Naive thymus-derived CD8-positive, alpha-beta T cell (primary cell): ENCODE data around the gene ADSS1. TPM values are rescaled to one million over a fixed set of nuclear protein-coding genes. Genes with fewer than 3 reads are reported as not detected.

Experiments used
- ATAC-seq, 2 donors: fragments of 150-1000 bp; cut with Tn5 transposase in 1 of 2; sonication (Bioruptor Pico), chemical (Tn5 transposase) in 1 of 2; 1 replicate in 1 of 2; 2 replicates in 1 of 2; pipeline ENCODE4 v1.10.0; 2021; ENCODE audit warnings: mild to moderate bottlenecking in 2 of 2, moderate library complexity in 2 of 2
- POLR2A ChIA-PET: fragments of 350-600 bp; sonication (Branson Sonifier 250); formaldehyde crosslinking; loops from one replicate; lab custom pipeline; 2021; ENCODE audit warnings: antibody characterized with exemption; lab: Charles Lee
- DNase-seq, 10 donors: peaks; one replicate each; pipeline versions ENCODE4 v3.0.0 to v3.0.0-alpha.2; 2020 to 2022
- H3K27ac Mint-ChIP-seq, 10 donors: one replicate each; pipeline ENCODE4 v1.8.0; 2020 to 2022; ENCODE audit warnings: mild to moderate bottlenecking in 10 of 10, mixed read lengths in 10 of 10, moderate library complexity in 4 of 10, inconsistent platforms in 1 of 10
- H3K27me3 Mint-ChIP-seq, 5 donors: one replicate each; pipeline ENCODE4 v1.8.0; 2021 to 2022; ENCODE audit warnings: mixed read lengths in 5 of 5
- H3K36me3 Mint-ChIP-seq, 3 donors: one replicate each; pipeline ENCODE4 v1.8.0; 2020 to 2022; ENCODE audit warnings: mixed read lengths in 3 of 3, mild to moderate bottlenecking in 2 of 3, inconsistent platforms in 1 of 3
- H3K4me1 Mint-ChIP-seq, 4 donors: one replicate each; pipeline ENCODE4 v1.8.0; 2021 to 2022; ENCODE audit warnings: mixed read lengths in 4 of 4
- H3K4me3 Mint-ChIP-seq, 10 donors: one replicate each; pipeline ENCODE4 v1.8.0; 2020 to 2022; ENCODE audit warnings: mild to moderate bottlenecking in 10 of 10, mixed read lengths in 10 of 10, moderate library complexity in 6 of 10, inconsistent platforms in 1 of 10
- H3K9me3 Mint-ChIP-seq, 9 donors: one replicate each; pipeline ENCODE4 v1.8.0; 2020 to 2022; ENCODE audit warnings: mixed read lengths in 9 of 9, mild to moderate bottlenecking in 3 of 9, inconsistent platforms in 1 of 9, moderate library complexity in 1 of 9
- polyA plus RNA-seq, 3 donors: library from polyadenylated mRNA; unstranded; fragments of 300-500 nt; fragmentation: Illumina TruSeq; gene quantifications; one replicate each; pipeline ENCODE4 v1.2.3, GENCODE V29; 2021
- total RNA-seq, 8 experiments: library from RNA in 2 of 8; stranded (reverse) in 2 of 8; gene quantifications; one replicate each; pipeline ENCODE4 v1.2.3 and lab custom pipeline; 2021 to 2026

The ADSS1 gene
- total and polyA plus RNA-seq, 5 experiments from 2014 or later, result 0.61 to 5.5 (median 3.1) TPM

DNA sequence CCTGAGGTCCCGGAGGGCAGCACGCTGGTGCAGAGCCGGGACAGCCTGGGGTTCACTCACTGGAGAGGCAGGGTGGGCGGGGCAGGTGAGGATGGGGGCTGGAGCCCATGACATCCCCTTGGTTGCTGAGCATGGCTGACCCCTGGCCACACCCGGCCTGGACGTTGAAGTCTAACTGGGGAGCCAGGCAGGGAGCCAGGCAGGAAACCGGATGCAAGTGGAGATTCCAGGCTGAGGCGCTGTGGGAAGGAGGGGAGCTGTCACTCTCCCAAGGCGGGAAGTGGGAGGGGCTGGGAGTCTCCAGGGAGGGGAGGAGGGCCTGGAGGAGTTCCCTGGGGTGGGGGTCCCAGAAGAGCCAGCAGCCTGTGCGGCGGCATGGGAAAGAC lies 42.3 kb upstream of the ADSS1 start:
- Mint-ChIP-seq H3K4me1 (peaks cover 14 to 46% (median 32%) of the 10 kb centered on the region in 4 donors), H3K27me3 (no peaks in the 10 kb centered on the region), H3K9me3 (no peaks in the 10 kb centered on the region), H3K27ac (no peak overlapping the region), H3K4me3 (no peak overlapping the region), H3K36me3 (no peaks in the 10 kb centered on the region)
- ATAC-seq, result no peak
- POLR2A ChIA-PET, result interaction anchor here (0.6 to 5.7 kb wide), 3 partner anchors 8 to 33 kb away, joined by 3 to 58 read pairs (median 3); partner anchors contain the start of gene INF2
- no peak for DNase-seq

DNA sequence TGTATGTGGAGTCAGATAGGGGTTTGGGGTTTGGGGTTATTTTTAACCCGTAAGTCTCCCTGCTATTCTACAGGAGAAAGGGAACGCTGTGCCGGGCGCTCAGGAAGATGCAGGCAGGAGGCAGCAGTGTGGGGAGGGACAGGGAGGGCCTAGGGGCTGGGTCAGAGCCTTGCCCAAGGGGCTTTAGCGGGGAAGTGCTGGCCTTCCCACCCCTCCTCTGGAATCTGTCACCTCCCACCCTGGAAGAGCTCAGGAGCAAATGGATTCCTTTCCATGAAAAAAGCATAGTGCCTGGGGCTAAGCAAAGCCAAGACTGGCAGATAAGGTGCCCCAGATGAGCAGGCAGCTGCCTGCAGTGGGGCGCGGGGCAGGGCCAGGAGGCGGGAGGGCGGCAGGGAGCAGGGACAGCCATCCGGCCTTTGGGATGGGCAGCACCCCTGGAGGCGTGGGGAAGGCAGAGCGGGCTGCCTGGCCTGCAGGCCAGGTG lies 41.9 kb upstream of the ADSS1 start:
- DNase-seq (no peak), ATAC-seq (no peak)
- Mint-ChIP-seq H3K4me1 (peaks cover 13 to 48% (median 36%) of the 10 kb centered on the region in 4 donors), H3K27ac (no peak overlapping the region), H3K36me3 (no peaks in the 10 kb centered on the region), H3K4me3 (no peak overlapping the region), H3K27me3 (no peaks in the 10 kb centered on the region), H3K9me3 (no peaks in the 10 kb centered on the region)
- POLR2A ChIA-PET, result interaction anchor here (1.1 kb wide), 1 partner anchor 11 kb away, joined by 6 read pairs; no protein-coding TSS in a partner anchor

DNA sequence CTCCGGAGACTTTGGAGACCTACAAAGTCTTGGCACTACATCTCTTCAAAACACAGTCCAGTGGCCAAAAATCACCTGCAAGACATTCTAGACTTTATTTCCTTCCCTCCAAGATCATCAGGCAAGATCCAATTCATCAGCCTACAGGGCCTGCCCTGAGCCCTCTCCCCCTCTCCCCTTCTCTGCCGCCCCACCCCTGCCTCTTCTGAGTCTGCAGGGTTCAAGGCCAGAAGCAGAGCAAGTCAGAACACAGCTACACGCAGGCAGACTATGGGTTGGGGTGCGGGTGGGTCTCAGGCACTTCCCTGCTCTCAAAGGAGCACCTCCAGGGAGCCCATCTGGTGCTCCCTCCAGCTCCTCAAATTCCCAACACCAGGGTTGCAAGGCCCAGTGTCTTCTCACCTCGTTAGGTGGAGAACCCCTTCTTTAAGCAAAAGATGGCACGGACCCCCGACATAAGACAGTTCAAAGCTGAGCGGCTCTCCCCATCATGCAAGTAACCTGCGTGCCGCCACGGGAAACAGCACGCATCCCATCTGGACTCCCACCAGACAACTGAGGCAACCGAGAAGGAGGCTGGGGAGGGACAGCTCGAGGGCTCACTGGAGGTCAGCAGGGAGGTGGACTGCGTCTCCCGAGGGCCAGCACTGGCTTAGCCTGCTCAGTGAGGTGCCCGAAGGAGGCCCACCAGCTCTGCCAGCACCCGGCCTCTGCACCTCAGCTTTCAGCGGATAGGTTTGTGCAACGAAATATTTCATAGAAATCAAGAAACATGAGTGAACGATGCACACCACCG lies 40.2 kb upstream of the ADSS1 start:
- ATAC-seq (no peak), DNase-seq (no peak)
- Mint-ChIP-seq H3K9me3 (no peaks in the 10 kb centered on the region), H3K36me3 (no peaks in the 10 kb centered on the region), H3K27ac (peak overlapping the region in 2 of 10 donors; percentile 12 to 42), H3K4me1 (peaks cover 15 to 51% (median 41%) of the 10 kb centered on the region in 4 donors), H3K27me3 (no peaks in the 10 kb centered on the region), H3K4me3 (peak overlapping the region in 1 of 10 donors; percentile 48)
- POLR2A ChIA-PET, result interaction anchor here (1.3 to 2.0 kb wide), 2 partner anchors 11 to 13 kb away, joined by 4 to 8 read pairs; no protein-coding TSS in a partner anchor

DNA sequence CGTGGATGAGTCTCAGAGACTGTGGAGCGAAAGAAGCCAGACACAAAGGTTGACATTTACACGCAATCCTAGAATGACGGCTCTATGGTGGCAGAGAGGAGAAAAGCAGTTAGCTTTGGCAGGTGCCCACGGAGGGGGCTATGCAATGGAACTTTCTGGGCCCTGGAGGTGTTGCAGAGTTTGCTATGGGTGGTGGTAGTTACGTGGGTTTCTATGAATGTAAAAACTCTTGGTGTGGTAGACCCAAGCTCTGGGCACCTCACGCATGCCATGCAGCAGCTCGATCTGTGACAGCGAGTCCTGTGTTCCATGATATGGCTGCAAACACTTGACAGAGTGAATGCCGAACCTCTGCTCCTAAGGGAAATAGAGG lies 39.6 kb upstream of the ADSS1 start:
- peak overlapping the region in 2 of 10 donors; percentile 5 to 48 for H3K4me3 Mint-ChIP-seq

DNA sequence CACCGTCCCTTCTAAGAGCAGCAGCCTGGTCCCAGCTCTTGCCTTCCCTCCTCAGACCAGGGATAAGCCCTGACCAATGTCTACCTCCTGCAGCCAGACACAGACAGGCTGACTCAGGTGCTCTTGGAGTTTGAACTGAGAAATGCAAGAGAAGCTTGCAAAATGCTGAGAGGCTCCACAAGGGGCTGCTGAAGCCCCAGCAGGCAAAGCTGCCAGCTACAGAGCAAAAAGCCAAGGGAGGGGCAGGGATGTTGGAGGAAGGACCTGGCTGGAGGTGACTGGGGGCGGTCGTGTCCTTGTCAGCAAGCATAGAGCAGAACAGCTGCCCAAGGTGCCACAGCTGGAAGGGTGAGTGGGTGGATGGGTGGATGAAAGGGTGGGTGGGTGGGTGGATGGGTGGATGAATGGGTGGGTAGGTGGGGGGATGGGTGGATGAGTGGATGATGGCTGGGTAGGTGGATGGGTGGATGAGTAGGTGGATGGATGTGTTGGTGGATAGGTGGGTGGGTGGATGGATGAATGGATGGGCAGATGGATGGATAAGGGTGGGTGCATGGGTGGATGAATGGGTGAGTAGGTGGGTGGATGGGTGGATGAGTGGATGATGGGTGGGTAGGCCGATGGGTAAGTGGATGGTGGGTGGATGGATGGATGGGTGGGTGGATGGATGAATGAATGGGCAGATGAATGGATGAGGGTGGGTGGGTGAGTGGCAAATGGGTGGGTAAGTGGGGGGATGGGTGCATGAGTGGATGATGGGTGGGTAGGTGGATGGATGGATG lies 38.6 kb upstream of the ADSS1 start:
- Mint-ChIP-seq H3K27me3 (no peaks in the 10 kb centered on the region), H3K27ac (peak overlapping the region in 8 of 10 donors; percentile 29 to 92 (median 67)), H3K4me3 (peak overlapping the region in 4 of 10 donors; percentile 19 to 51 (median 32)), H3K4me1 (peaks cover 15 to 46% (median 41%) of the 10 kb centered on the region in 4 donors), H3K9me3 (no peaks in the 10 kb centered on the region), H3K36me3 (no peaks in the 10 kb centered on the region)
- ATAC-seq (no peak), DNase-seq (peak in 2 of 10 donors; percentile 18)
- POLR2A ChIA-PET, result interaction anchor here (0.7 to 2.0 kb wide), 3 partner anchors 9 to 23 kb away, joined by 3 to 8 read pairs (median 4); no protein-coding TSS in a partner anchor

More for the DNA sequence above, 39.6 kb upstream of the ADSS1 start:
- no peak for DNase-seq
- ATAC-seq, result no peak
- no peaks in the 10 kb centered on the region for H3K27me3 Mint-ChIP-seq
- peak overlapping the region in 5 of 10 donors; percentile 28 to 71 (median 42) for H3K27ac Mint-ChIP-seq
- H3K4me1 Mint-ChIP-seq, result peaks cover 15 to 51% (median 43%) of the 10 kb centered on the region in 4 donors
- POLR2A ChIA-PET, result interaction anchor here (1.1 to 2.0 kb wide), 3 partner anchors 10 to 24 kb away, joined by 3 to 8 read pairs (median 4); no protein-coding TSS in a partner anchor
- H3K9me3 Mint-ChIP-seq, result no peaks in the 10 kb centered on the region
- H3K36me3 Mint-ChIP-seq, result no peaks in the 10 kb centered on the region

DNA sequence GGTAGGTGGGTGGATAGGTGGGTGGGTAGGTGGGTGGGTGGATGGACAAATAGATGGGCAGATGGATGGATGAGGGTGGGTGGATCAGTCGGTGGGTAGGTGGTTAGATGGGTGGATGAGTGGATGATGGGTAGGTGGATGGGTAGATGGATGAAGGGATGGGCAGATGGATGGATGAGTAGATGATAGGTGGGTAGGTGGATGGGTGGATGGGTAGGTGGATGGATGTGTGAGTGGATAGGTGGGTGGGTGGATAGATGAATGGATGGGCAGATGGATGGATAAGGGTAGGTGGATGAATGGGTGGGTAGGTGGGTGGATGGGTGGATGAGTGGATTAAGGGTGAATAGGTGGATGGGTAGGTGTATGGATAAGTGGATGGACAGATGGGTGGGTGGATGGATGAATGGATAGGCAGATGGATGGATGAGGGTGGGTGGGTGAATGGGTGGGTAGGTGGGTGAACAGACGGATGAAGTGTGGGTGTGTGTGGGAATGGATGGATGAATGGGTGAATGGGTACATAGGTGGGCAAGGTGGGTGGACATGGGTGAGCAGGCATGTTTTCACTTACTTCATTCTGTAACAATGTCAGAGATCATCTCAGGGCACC lies 37.9 kb upstream of the ADSS1 start:
- H3K27me3 Mint-ChIP-seq, result no peaks in the 10 kb centered on the region
- peaks cover 17 to 52% (median 45%) of the 10 kb centered on the region in 4 donors for H3K4me1 Mint-ChIP-seq
- POLR2A ChIA-PET, result interaction anchor here (1.4 to 6.1 kb wide), 3 partner anchors 7 to 23 kb away, joined by 4 to 58 read pairs (median 5); no protein-coding TSS in a partner anchor
- peak overlapping the region in 6 of 10 donors; percentile 64 to 86 (median 76) for H3K27ac Mint-ChIP-seq
- DNase-seq (no peak), ATAC-seq (no peak)
- H3K9me3 Mint-ChIP-seq, result no peaks in the 10 kb centered on the region
- peak overlapping the region in 3 of 10 donors; percentile 15 to 72 (median 50) for H3K4me3 Mint-ChIP-seq
- H3K36me3 Mint-ChIP-seq, result no peaks in the 10 kb centered on the region

DNA sequence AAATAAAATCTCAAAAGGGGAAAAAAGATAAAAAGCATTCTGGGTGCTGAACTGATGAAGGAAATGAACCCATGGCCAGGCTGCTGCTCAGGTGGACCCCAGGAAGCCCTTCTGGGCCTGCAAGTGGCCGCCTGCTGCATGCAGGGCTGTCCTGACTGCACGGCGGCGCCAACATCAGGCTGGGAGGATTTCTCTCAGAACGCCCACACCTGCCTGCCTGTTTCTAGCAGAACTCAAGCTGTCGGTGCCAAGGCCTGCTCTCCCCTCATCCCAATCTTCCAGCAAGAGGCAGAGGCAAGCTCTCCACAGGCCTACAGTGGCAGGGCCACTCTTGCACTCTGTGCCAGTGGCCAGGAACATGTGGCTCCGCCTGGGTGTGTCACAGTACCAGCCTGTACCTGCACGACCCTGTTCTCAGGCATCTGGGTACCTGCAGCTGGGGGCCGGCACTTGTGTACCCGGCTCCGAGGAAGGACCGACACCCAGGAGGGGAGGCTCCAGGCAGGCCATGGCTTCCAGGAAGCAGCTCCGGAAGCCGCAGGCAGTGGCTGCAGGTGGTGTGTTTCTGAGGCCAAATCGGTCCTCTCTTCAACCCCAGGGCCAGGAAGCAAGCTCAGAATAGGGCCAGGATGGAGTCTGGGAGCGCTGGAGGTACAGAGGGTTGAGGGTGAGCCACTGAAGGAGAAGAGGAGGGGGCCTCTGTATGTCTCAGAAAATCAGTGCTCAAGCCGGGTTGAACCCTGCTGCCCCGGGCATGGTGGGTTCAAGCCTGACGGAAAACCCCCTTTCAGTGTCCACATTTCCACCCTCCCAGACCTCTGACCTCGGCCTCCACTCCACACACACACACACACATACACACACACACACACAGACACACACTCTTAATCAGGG lies 37.2 kb upstream of the ADSS1 start:
- peak in 2 of 10 donors; percentile 17 to 34 for DNase-seq
- peaks cover 19 to 57% (median 50%) of the 10 kb centered on the region in 4 donors for H3K4me1 Mint-ChIP-seq

DNA sequence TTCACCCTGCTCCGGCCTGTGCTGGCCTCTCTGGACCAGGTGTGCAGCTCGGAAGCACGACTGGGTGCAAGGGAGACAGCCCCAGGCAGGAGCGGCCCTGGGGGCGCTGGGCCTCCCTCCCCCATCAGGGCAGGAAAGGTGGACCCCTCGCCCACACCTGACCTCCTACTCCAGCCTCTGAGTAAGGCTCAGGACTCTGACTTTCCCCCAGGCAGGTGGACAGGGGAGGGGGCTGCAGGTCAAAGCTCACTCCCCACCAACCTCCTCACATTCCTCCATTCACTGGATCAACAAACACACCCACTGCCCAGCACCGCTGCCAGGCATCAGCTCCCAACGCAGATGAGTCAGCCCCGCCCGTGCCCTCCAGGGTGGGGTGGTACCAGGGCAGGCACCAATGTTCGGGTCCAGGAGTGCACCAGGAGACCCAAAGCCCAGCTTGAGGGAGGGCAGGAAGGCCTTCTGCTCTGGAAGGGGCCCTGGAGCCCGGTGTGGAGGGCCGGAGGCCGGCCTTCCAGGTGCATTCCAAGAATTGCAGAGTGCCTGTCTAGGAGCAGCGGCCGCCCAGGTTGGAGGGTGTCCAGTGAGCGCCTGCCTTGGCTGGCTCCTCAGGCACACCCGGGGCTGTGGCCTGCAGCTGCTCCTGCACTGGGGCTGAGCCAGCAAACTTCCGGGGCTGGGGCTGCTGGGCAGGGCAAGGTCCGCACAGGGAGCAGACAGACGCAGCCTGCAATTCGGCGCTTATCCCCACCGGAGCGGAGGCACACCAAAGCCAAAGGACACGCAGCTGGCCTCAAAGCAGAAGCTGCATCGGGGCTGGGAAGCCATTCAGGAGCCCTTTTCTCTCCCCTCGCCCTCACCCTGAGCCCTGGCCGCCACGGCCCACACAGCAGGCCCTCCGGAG lies 36.2 kb upstream of the ADSS1 start:
- Mint-ChIP-seq H3K27ac (peak overlapping the region; percentile 69 to 92 (median 80)), H3K9me3 (no peaks in the 10 kb centered on the region), H3K4me3 (peak overlapping the region; percentile 48 to 88 (median 70)), H3K27me3 (no peaks in the 10 kb centered on the region), H3K36me3 (no peaks in the 10 kb centered on the region), H3K4me1 (peaks cover 19 to 57% (median 56%) of the 10 kb centered on the region in 4 donors)
- ATAC-seq, result peak; percentile 2 to 3
- DNase-seq, result peak in 1 of 10 donors; percentile 10
- POLR2A ChIA-PET, result interaction anchor here (1.1 to 6.1 kb wide), 6 partner anchors 8 to 65 kb away, joined by 3 to 58 read pairs (median 4); no protein-coding TSS in a partner anchor

More for the DNA sequence above, 37.2 kb upstream of the ADSS1 start:
- Mint-ChIP-seq H3K27me3 (no peaks in the 10 kb centered on the region), H3K9me3 (no peaks in the 10 kb centered on the region), H3K36me3 (no peaks in the 10 kb centered on the region), H3K27ac (peak overlapping the region; percentile 71 to 92 (median 78)), H3K4me3 (peak overlapping the region; percentile 4 to 88 (median 58))
- peak in 1 of 2 donors; percentile 5 for ATAC-seq
- POLR2A ChIA-PET, result interaction anchor here (1.4 to 6.1 kb wide), 4 partner anchors 8 to 22 kb away, joined by 4 to 58 read pairs (median 6); no protein-coding TSS in a partner anchor

DNA sequence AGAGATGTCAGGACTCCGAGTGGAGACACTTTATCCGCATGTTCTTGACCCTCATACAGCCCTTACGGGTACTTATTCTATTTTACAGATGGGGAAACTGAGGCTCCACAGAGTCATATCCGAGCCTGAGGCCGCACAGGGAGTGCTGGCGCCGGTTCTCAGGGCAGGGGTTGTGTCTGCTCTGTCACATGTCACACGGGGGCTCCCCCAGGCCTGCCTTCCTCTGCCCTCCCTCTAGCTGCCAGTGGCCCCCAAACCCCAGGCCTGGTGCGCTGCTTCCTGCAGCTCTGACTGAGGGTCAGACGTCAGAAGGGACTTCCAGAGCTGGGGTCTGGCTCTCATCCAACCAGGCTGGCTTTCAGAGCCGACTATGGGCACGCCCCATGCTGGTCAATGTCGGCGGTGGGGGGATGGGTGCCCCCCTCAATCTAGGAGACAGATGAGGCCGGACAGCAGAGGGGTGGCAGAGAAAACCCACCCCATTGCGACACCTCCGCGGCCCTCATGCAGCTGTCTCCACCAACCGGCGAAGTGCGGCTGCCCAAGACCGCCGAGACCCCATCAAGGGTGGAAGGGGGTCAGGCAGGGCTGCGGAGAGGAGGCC lies 35.4 kb upstream of the ADSS1 start:
- H3K27me3 Mint-ChIP-seq, result no peaks in the 10 kb centered on the region
- ATAC-seq (peak; percentile 36 to 69), DNase-seq (peak in 7 of 10 donors; percentile 13 to 77 (median 35))
- H3K27ac Mint-ChIP-seq, result peak overlapping the region in 9 of 10 donors; percentile 35 to 87 (median 68)
- H3K4me3 Mint-ChIP-seq, result peak overlapping the region; percentile 7 to 88 (median 68)
- peaks cover 19 to 65% (median 59%) of the 10 kb centered on the region in 4 donors for H3K4me1 Mint-ChIP-seq
- no peaks in the 10 kb centered on the region for H3K9me3 Mint-ChIP-seq
- no peaks in the 10 kb centered on the region for H3K36me3 Mint-ChIP-seq
- POLR2A ChIA-PET, result interaction anchor here (1.1 to 6.1 kb wide), 4 partner anchors 9 to 64 kb away, joined by 3 to 58 read pairs (median 4); no protein-coding TSS in a partner anchor
